Panc1 (cell line): ENCODE results near the gene WNT5A. TPM values are rescaled to one million over a fixed set of nuclear protein-coding genes. Genes with fewer than 3 reads are reported as not detected.

ENCODE experiments used
- ATAC-seq: fragments of 200-7000 bp; cut with Tn5 transposase; 2 replicates; pipeline ENCODE4 v1.9.1; 2020; ENCODE audit warnings: mild to moderate bottlenecking, moderate library complexity
- BruUV-seq: library from RNA; stranded (reverse); fragments of 400-500 nt; replicated peaks from 2 replicates; lab custom pipeline; 2021; lab: Mats Ljungman, UMichigan
- CTCF ChIA-PET: fragments of 300-600 bp; sonication (Branson Sonifier 250); formaldehyde crosslinking; loops from one replicate; lab custom pipeline; 2022; ENCODE audit warnings: antibody characterized with exemption; lab: Charles Lee
- POLR2A ChIA-PET: fragments of 300-600 bp; sonication (Branson Sonifier 250); formaldehyde crosslinking; loops from one replicate; lab custom pipeline; 2022; ENCODE audit warnings: antibody characterized with exemption; lab: Charles Lee
- DNase-seq: peaks from one replicate; pipeline ENCODE4 v3.0.0-alpha.2; 2010; ENCODE audit warnings: low read depth, low spot score
- H3K27ac ChIP-seq: 2 replicates; pipeline ENCODE4 v1.5.1; 2011; ENCODE audit warnings: mild to moderate bottlenecking, low read length, inconsistent platforms
- H3K27me3 ChIP-seq: fragments of 200-500 bp; sonication (Bioruptor generic); 2 replicates; pipeline ENCODE4 v1.6.0; 2014; ENCODE audit warnings: low read length, inconsistent platforms; ENCODE audit not compliant: control insufficient read depth, insufficient read depth
- H3K36me3 ChIP-seq: fragments of 200-500 bp; sonication (Bioruptor generic); 2 replicates; pipeline ENCODE4 v1.5.1; 2014; ENCODE audit warnings: inconsistent platforms, mild to moderate bottlenecking, low read length, moderate library complexity; ENCODE audit not compliant: control insufficient read depth, insufficient read depth
- H3K4me1 ChIP-seq: 2 replicates; pipeline ENCODE4 v1.5.1; 2011; ENCODE audit warnings: inconsistent platforms, mild to moderate bottlenecking, low read length, moderate library complexity; ENCODE audit not compliant: control insufficient read depth, insufficient read depth
- H3K4me3 ChIP-seq, 2 experiments: 2 replicates each; pipeline ENCODE4 v1.5.1; 2011 to 2012; ENCODE audit warnings: low read depth in 2 of 2, low read length in 2 of 2, mild to moderate bottlenecking in 2 of 2, inconsistent platforms in 1 of 2, moderate library complexity in 1 of 2
- H3K9me3 ChIP-seq: fragments of 200-500 bp; sonication (Bioruptor generic); 2 replicates; pipeline ENCODE4 v1.5.1; 2014; ENCODE audit warnings: low read depth, mild to moderate bottlenecking, inconsistent platforms, low read length, moderate library complexity; ENCODE audit not compliant: control insufficient read depth, insufficient read depth
- CTCF ChIP-seq: fragments of 450-650 bp; IDR thresholded peaks from 2 replicates; pipeline ENCODE4 v1.5.1; 2017; ENCODE audit warnings: mild to moderate bottlenecking
- POLR2AphosphoS5 ChIP-seq: IDR thresholded peaks from 2 replicates; pipeline ENCODE4 v1.6.1; 2012; ENCODE audit warnings: mild to moderate bottlenecking, low read depth, low read length, moderate library complexity
- SIN3A ChIP-seq: IDR thresholded peaks from 2 replicates; pipeline ENCODE4 v1.6.1; 2012; ENCODE audit warnings: low read depth, mild to moderate bottlenecking, low read length, moderate library complexity, borderline replicate concordance; ENCODE audit not compliant: insufficient read depth
- TCF7L2 ChIP-seq: IDR thresholded peaks from 2 replicates; pipeline ENCODE4 v1.6.1; 2011; ENCODE audit warnings: mild to moderate bottlenecking, low read depth, low read length, inconsistent platforms
- in situ Hi-C: cut with HindIII; loops from 2 replicates; pipeline ENCODE4 v1.10.0; 2016; ENCODE audit warnings: low sequenced_read_pairs, low pct_unique_long_range_greater_than_20kb
- intact Hi-C: fragments of 100-400 bp; cut with micrococcal nuclease; formaldehyde crosslinking; loops from one replicate; pipeline ENCODE4 v1.10.0; 2022; ENCODE audit not compliant: unreplicated experiment
- total RNA-seq: library from RNA; stranded (reverse); gene quantifications from one replicate; pipeline ENCODE4 v1.2.1, GENCODE V29; 2021; ENCODE audit not compliant: unreplicated experiment
- TF ChIP-seq, protein P1 (sequence below), 2 experiments: IDR thresholded peaks; 2 replicates each; pipeline ENCODE4 v1.6.1; 2011 to 2012; ENCODE audit warnings: low read depth in 2 of 2, control low read depth in 1 of 2, low read length in 1 of 2, mild to moderate bottlenecking in 1 of 2, moderate library complexity in 1 of 2; ENCODE audit not compliant: insufficient read depth in 1 of 2

WNT5A gene
- total RNA-seq, 1 experiment from 2014 or later, result 0.54 TPM

- no peak overlapping the region for H3K4me3 ChIP-seq
- no peak overlapping the region for H3K27ac ChIP-seq
- no TSS peak for BruUV-seq
- no peak for ATAC-seq
- POLR2A ChIA-PET, result no interaction called here
- DNase-seq, result no peak
- H3K27me3 ChIP-seq, result no peaks in the 10 kb centered on the region
- intact Hi-C loops, result no loop called here
- in situ Hi-C loops, result no loop called here
- H3K9me3 ChIP-seq, result no peaks in the 10 kb centered on the region
- H3K4me1 ChIP-seq, result no peaks in the 10 kb centered on the region
- CTCF ChIA-PET, result no interaction called here
- TF ChIP-seq POLR2AphosphoS5 (no peak), TCF7L2 (no peak), CTCF (no peak), SIN3A (no peak)
- TF ChIP-seq, protein P1, sequence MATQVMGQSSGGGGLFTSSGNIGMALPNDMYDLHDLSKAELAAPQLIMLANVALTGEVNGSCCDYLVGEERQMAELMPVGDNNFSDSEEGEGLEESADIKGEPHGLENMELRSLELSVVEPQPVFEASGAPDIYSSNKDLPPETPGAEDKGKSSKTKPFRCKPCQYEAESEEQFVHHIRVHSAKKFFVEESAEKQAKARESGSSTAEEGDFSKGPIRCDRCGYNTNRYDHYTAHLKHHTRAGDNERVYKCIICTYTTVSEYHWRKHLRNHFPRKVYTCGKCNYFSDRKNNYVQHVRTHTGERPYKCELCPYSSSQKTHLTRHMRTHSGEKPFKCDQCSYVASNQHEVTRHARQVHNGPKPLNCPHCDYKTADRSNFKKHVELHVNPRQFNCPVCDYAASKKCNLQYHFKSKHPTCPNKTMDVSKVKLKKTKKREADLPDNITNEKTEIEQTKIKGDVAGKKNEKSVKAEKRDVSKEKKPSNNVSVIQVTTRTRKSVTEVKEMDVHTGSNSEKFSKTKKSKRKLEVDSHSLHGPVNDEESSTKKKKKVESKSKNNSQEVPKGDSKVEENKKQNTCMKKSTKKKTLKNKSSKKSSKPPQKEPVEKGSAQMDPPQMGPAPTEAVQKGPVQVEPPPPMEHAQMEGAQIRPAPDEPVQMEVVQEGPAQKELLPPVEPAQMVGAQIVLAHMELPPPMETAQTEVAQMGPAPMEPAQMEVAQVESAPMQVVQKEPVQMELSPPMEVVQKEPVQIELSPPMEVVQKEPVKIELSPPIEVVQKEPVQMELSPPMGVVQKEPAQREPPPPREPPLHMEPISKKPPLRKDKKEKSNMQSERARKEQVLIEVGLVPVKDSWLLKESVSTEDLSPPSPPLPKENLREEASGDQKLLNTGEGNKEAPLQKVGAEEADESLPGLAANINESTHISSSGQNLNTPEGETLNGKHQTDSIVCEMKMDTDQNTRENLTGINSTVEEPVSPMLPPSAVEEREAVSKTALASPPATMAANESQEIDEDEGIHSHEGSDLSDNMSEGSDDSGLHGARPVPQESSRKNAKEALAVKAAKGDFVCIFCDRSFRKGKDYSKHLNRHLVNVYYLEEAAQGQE (IDR thresholded peaks at IDR 0.05; ENCODE audit: insufficient read depth in 1 of 2, low read depth in 2 of 2, low read length in 1 of 2), result no peak
- H3K36me3 ChIP-seq, result no peaks in the 10 kb centered on the region
Measured at GRCh38 chr3:55521738-55522421, 34.8 kb upstream of the WNT5A start.

DNA sequence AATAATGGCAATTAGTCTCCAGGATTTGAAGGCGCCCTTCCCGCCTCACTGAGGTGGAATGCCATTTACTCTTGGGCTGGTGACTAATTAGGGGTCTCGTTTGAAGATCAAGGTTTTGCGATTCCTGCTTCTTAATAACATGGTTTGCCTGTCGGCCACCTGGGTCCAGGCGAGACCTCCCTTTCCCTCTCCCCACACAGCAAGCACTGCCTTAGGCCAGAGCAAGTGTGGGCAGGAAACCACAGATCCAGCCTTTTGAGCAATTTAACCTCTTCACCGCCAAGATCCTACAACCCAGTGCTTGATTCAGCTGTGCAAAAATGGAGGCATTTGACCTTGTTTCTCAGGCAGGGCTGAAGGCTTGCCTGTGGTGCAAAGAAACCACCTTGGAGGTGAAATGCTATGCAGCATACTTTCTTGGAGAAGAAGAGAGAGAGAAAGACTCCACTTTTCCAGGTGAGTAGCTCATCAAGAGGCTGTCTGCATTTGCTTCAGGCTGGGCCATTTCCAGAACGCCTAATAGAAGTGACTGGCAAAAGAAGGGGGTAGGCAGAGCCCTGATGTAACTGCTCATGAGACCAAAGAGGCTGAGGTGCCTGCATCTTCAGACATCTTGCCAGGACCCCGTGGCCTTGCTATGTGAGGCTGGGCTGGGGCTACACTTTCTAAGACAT is 34.1 kb upstream of the WNT5A start:
- H3K4me1 ChIP-seq, result no peaks in the 10 kb centered on the region
- in situ Hi-C loops, result no loop called here

More for the DNA sequence above, 34.1 kb upstream of the WNT5A start:
- H3K36me3 ChIP-seq, result no peaks in the 10 kb centered on the region
- H3K27ac ChIP-seq, result no peak overlapping the region
- no TSS peak for BruUV-seq
- DNase-seq (no peak), ATAC-seq (no peak)
- H3K9me3 ChIP-seq, result no peaks in the 10 kb centered on the region
- H3K4me3 ChIP-seq, result no peak overlapping the region
- no peak for TF ChIP-seq CTCF
- no peak for TF ChIP-seq TCF7L2
- TF ChIP-seq SIN3A, result no peak
- CTCF ChIA-PET, result no interaction called here
- intact Hi-C loops, result no loop called here
- POLR2A ChIA-PET, result no interaction called here
- no peaks in the 10 kb centered on the region for H3K27me3 ChIP-seq
